ENCODE measurements around the gene GPRIN1.

Gene GPRIN1

GRCh38 chr5:176561259-176561658 lies 48.7 kb downstream of the GPRIN1 start (continued):
- no peak for TF ChIP-seq ZNF362 (tag by site-specific recombination; IDR thresholded peaks at IDR 0.05)
- no peak for TF ChIP-seq GLI4 (tag by site-specific recombination; IDR thresholded peaks at IDR 0.05)
- no peak for TF ChIP-seq ZNF623 (tag by site-specific recombination; IDR thresholded peaks at IDR 0.05)

- TF ChIP-seq OSR2 (tag by site-specific recombination; IDR thresholded peaks at IDR 0.05) (no peak), EGR2 (tag by site-specific recombination; IDR thresholded peaks at IDR 0.05; ENCODE audit: low read depth) (peak; percentile 59; the same call in 1 of the 2 replicates), ZNF121 (tag by site-specific recombination; IDR thresholded peaks at IDR 0.05) (no peak), ZNF664 (tag by site-specific recombination; IDR thresholded peaks at IDR 0.05) (0 out of 2 replicates have a peak, but pooled peaks have one; percentile 31), ZFHX2 (tag by site-specific recombination; conservative IDR thresholded peaks at IDR 0.05) (peak; percentile 61)
- no peak overlapping the region for H3K4me3 ChIP-seq (ENCODE audit: low read depth, low read length)
- H3K9me3 ChIP-seq (ENCODE audit: control insufficient read depth, insufficient read depth, low read depth, low read length), result no peaks in the 10 kb centered on the region
- no peaks in the 10 kb centered on the region for H3K4me1 ChIP-seq (ENCODE audit: control insufficient read depth, insufficient read depth, low read length)
- H3K36me3 ChIP-seq (ENCODE audit: control insufficient read depth in 2 of 2, insufficient read depth in 1 of 2, low read length in 2 of 2), result no peaks in the 10 kb centered on the region; a peak in 1 of 3 replicates
- ChIA-PET CTCF (no interaction called here), POLR2A (no interaction called here)
- H3K27ac ChIP-seq (ENCODE audit: extremely low read depth, low read depth, low read length), result no peak overlapping the region
These were observed 49.6 kb downstream of the GPRIN1 start for GRCh38 chr5:176560364-176560763.

GRCh38 chr5:176559683-176560082 lies 50.3 kb downstream of the GPRIN1 start:
- Histone ChIP-seq H3K27ac (ENCODE audit: extremely low read depth, low read depth, low read length) (no peak overlapping the region), H3K4me1 (ENCODE audit: control insufficient read depth, insufficient read depth, low read length) (no peaks in the 10 kb centered on the region), H3K4me3 (ENCODE audit: low read depth, low read length) (no peak overlapping the region), H3K36me3 (ENCODE audit: control insufficient read depth in 2 of 2, insufficient read depth in 1 of 2, low read length in 2 of 2) (no peaks in the 10 kb centered on the region; a peak in 1 of 3 replicates), H3K9me3 (ENCODE audit: control insufficient read depth, insufficient read depth, low read depth, low read length) (no peaks in the 10 kb centered on the region)
- TF ChIP-seq PBX3 (CRISPR knock-in tag; IDR thresholded peaks at IDR 0.05) (no peak), CTCF (tag by site-specific recombination; IDR thresholded peaks at IDR 0.05) (0 out of 2 replicates have a peak, but pooled peaks have one; percentile 23)
- POLR2A ChIA-PET, result no interaction called here
- CTCF ChIA-PET, result no interaction called here

GRCh38 chr5:176557846-176558245 lies 52.1 kb downstream of the GPRIN1 start:
- no peak for TF ChIP-seq ZNF624 (tag by site-specific recombination; IDR thresholded peaks at IDR 0.05)
- Histone ChIP-seq H3K27ac (ENCODE audit: extremely low read depth, low read depth, low read length) (no peak overlapping the region), H3K4me1 (ENCODE audit: control insufficient read depth, insufficient read depth, low read length) (no peaks in the 10 kb centered on the region), H3K4me3 (ENCODE audit: low read depth, low read length) (no peak overlapping the region), H3K36me3 (ENCODE audit: control insufficient read depth in 2 of 2, insufficient read depth in 1 of 2, low read length in 2 of 2) (no peaks in the 10 kb centered on the region; a peak in 1 of 3 replicates), H3K9me3 (ENCODE audit: control insufficient read depth, insufficient read depth, low read depth, low read length) (no peaks in the 10 kb centered on the region)
- ChIA-PET CTCF (interaction anchor here (0.6 kb wide), 1 partner anchor 28 kb away, joined by 4 read pairs; no protein-coding TSS in a partner anchor), POLR2A (interaction anchor here (0.7 kb wide), 1 partner anchor 9 kb away, joined by 6 read pairs; the partner anchor contains the start of gene CDHR2)
